Measurements from ENCODE around the gene ROR1. TPM values are rescaled to one million over a fixed set of nuclear protein-coding genes. Genes with fewer than 3 reads are reported as not detected.

ROR1 gene
- polyA plus RNA-seq, 3 donors: 30.6 to 39.3 (median 35.7) TPM

GRCh38 chr1:63877021-63877767 is 103.4 kb downstream of the ROR1 start:
- DNase-seq (ENCODE audit: low read depth in 3 of 3, low spot score in 2 of 3): no peak

- no peak for DNase-seq (ENCODE audit: low read depth in 3 of 3, low spot score in 2 of 3)
These were observed 104.0 kb downstream of the ROR1 start for GRCh38 chr1:63877816-63878215.

- DNase-seq (ENCODE audit: low read depth in 3 of 3, low spot score in 2 of 3): no peak
These were observed 105.1 kb downstream of the ROR1 start for GRCh38 chr1:63878932-63879331.

GRCh38 chr1:63880958-63881576 is 107.2 kb downstream of the ROR1 start:
- no peak for DNase-seq (ENCODE audit: low read depth in 3 of 3, low spot score in 2 of 3)

- no peak for DNase-seq (ENCODE audit: low read depth in 3 of 3, low spot score in 2 of 3)
These were observed 108.4 kb downstream of the ROR1 start for GRCh38 chr1:63882048-63882704.

- DNase-seq (ENCODE audit: low read depth in 3 of 3, low spot score in 2 of 3): no peak
These were observed 109.8 kb downstream of the ROR1 start for GRCh38 chr1:63883494-63884235.

GRCh38 chr1:63884486-63884885 is 110.7 kb downstream of the ROR1 start:
- no peak for DNase-seq (ENCODE audit: low read depth in 3 of 3, low spot score in 2 of 3)

- DNase-seq (ENCODE audit: low read depth in 3 of 3, low spot score in 2 of 3): no peak
These were observed 112.1 kb downstream of the ROR1 start for GRCh38 chr1:63885899-63886298.

GRCh38 chr1:63886340-63886739 is 112.5 kb downstream of the ROR1 start:
- DNase-seq (ENCODE audit: low read depth in 3 of 3, low spot score in 2 of 3): no peak

GRCh38 chr1:63887809-63888208 is 114.0 kb downstream of the ROR1 start:
- DNase-seq (ENCODE audit: low read depth in 3 of 3, low spot score in 2 of 3): no peak

GRCh38 chr1:63888984-63889383 is 115.2 kb downstream of the ROR1 start:
- no peak for DNase-seq (ENCODE audit: low read depth in 3 of 3, low spot score in 2 of 3)

GRCh38 chr1:63890468-63890867 is 116.7 kb downstream of the ROR1 start:
- DNase-seq (ENCODE audit: low read depth in 3 of 3, low spot score in 2 of 3): no peak

GRCh38 chr1:63891060-63891690 is 117.4 kb downstream of the ROR1 start:
- DNase-seq (ENCODE audit: low read depth in 3 of 3, low spot score in 2 of 3): no peak

GRCh38 chr1:63892632-63893395 is 119.0 kb downstream of the ROR1 start:
- DNase-seq (ENCODE audit: low read depth in 3 of 3, low spot score in 2 of 3): no peak

GRCh38 chr1:63893976-63894375 is 120.2 kb downstream of the ROR1 start:
- no peak for DNase-seq (ENCODE audit: low read depth in 3 of 3, low spot score in 2 of 3)

GRCh38 chr1:63894627-63895265 is 120.9 kb downstream of the ROR1 start:
- no peak for DNase-seq (ENCODE audit: low read depth in 3 of 3, low spot score in 2 of 3)

GRCh38 chr1:63896755-63897154 is 122.9 kb downstream of the ROR1 start:
- no peak for DNase-seq (ENCODE audit: low read depth in 3 of 3, low spot score in 2 of 3)

GRCh38 chr1:63898428-63899196 is 124.8 kb downstream of the ROR1 start:
- no peak for DNase-seq (ENCODE audit: low read depth in 3 of 3, low spot score in 2 of 3)

- no peak for DNase-seq (ENCODE audit: low read depth in 3 of 3, low spot score in 2 of 3)
These were observed 127.3 kb downstream of the ROR1 start for GRCh38 chr1:63901094-63901493.

Measured in right renal cortex interstitium (tissue), 3 donors.